Measurements from ENCODE around the gene ZPBP2. TPM values are rescaled to one million over a fixed set of nuclear protein-coding genes. Genes with fewer than 3 reads are reported as not detected.

Gene ZPBP2
- total and polyA plus RNA-seq, 2 of the 13 experiments (the other 11 are each of a cell fraction or from before 2014, with no cell fraction given) = not detected

DNA sequence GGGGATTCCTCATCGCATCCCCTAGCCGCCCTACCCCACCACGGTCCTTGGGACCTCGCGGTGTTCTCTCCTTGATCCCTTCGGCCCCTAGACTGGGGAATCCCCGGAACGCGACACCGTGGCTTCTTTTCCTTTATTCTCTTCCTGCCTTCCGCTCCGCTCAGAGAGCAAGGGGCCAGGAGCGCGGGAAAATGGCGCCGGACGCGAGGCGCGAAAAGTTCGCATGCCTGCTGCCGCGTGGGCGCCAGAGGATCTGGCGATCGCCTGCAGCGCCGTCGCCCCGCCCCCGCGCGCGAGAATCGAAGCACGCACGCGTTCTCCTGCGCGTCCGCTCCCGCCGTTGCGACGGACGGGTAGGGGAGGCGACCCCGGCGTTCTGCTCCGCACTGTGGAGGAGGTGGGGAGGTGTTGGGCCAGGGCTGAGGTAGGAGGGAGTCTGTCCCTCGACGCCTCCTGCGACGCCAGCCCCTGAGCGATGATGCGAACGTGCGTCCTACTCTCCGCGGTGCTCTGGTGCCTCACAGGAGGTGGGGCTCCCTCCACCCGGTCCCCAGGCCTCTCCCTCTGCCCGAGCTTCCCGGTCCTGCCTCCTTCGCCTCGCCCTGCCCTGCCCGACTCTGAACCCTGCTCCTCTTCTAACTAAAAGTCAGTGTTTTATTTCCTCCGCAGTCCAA lies at the start of gene ZPBP2 (continued):
- TF ChIP-seq PCBP2 (optimal IDR thresholded peaks at IDR 0.05; ENCODE audit: low read depth, low read length, poor library complexity, severe bottlenecking) (no peak), RFX1 (IDR thresholded peaks at IDR 0.05) (no peak), ZNF607 (CRISPR knock-in tag; IDR thresholded peaks at IDR 0.05; ENCODE audit: borderline replicate concordance) (no peak)
- TF ChIP-seq, protein P1, sequence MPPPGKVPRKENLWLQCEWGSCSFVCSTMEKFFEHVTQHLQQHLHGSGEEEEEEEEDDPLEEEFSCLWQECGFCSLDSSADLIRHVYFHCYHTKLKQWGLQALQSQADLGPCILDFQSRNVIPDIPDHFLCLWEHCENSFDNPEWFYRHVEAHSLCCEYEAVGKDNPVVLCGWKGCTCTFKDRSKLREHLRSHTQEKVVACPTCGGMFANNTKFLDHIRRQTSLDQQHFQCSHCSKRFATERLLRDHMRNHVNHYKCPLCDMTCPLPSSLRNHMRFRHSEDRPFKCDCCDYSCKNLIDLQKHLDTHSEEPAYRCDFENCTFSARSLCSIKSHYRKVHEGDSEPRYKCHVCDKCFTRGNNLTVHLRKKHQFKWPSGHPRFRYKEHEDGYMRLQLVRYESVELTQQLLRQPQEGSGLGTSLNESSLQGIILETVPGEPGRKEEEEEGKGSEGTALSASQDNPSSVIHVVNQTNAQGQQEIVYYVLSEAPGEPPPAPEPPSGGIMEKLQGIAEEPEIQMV (CRISPR knock-in tag; IDR thresholded peaks at IDR 0.05; ENCODE audit: low read depth) = no peak

DNA sequence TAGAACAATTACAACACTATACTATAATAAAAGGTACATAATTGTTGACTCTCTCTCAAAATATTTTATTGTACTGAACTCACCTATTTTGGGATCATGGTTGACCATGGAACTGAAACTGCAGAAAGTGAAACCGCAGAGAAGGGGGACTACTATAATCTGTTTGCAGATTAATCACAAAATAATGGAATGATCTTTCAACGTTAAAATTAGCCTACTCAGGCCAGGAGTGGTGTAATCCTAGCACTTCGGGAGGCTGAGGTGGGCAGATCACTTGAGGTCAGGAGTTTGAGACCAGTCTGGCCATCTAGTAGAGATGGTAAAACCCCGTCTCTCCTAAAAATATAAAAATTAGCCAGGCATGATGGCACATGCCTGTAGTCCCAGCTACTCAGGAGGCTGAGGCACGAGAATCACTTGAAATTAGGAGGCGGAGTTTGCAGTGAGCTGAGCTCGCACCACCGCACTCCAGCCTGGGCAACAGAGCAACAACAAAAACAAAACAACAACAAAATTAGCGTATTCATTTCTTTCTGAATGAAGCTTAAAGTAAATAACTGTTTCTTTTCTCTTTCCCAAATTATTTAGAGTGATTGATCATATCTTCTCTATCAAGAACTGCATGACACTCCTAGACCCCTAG lies 49.5 kb upstream of the ZPBP2 start:
- no peak for DNase-seq (ENCODE audit: low spot score)
- Histone ChIP-seq H3K27ac (ENCODE audit: extremely low read length, insufficient read depth, low read length) (no peak overlapping the region), H3K27me3 (ENCODE audit: control insufficient read depth in 1 of 2, insufficient read depth in 2 of 2, low read length in 2 of 2) (peaks cover 0 to 16% of the 10 kb centered on the region in 2 experiments; a peak in 1 of 5 replicates), H3K36me3 (replicated peaks in 1 of 2; ENCODE audit: control insufficient read depth in 1 of 2, insufficient read depth in 2 of 2, low read length in 2 of 2) (no peaks in the 10 kb centered on the region), H2AFZ (ENCODE audit: low read length) (no peak overlapping the region), H3K4me1 (ENCODE audit: insufficient read depth, low read length) (no peaks in the 10 kb centered on the region), H3K4me3 (replicated peaks in 1 of 3; ENCODE audit: insufficient read depth in 1 of 3, low read depth in 2 of 3, low read length in 3 of 3) (no peak overlapping the region), H3K4me2 (ENCODE audit: low read depth, low read length) (no peak overlapping the region), H4K20me1 (ENCODE audit: insufficient read depth, low read length) (no peaks in the 10 kb centered on the region), H3K9me3 (ENCODE audit: low read length) (peaks cover 6% of the 10 kb centered on the region), H3K9ac (ENCODE audit: insufficient read depth, low read depth, low read length) (no peak overlapping the region), H3K79me2 (ENCODE audit: insufficient read depth, low read length) (no peaks in the 10 kb centered on the region)
- CTCF ChIA-PET (ENCODE audit: low intra/inter-chr PET ratio, low total read pairs) = no interaction called here
- in situ Hi-C loops (cut with HindIII; ENCODE audit: extremely low pct_ligation_motif_present, low pct_unique_long_range_greater_than_20kb) = no loop called here
- FAIRE-seq = no peak
- 34% methylated on average over 9 of the region's 9 CpGs for WGBS (ENCODE audit: low lambda C conversion rate)
- intact Hi-C loops (cut with micrococcal nuclease; ENCODE audit: unreplicated experiment) = no loop called here
- no TSS peak for BruUV-seq (replicated peaks)
- POLR2A ChIA-PET = no interaction called here
- ATAC-seq = no peak
- TF ChIP-seq SIN3B (IDR thresholded peaks at IDR 0.05; ENCODE audit: low read length) (no peak), ZSCAN29 (CRISPR knock-in tag; conservative IDR thresholded peaks at IDR 0.05) (no peak), ZNF33A (CRISPR knock-in tag; IDR thresholded peaks at IDR 0.05; ENCODE audit: borderline replicate concordance) (no peak), ZFAT (CRISPR knock-in tag; conservative IDR thresholded peaks at IDR 0.05) (no peak), KDM3A (CRISPR knock-in tag; IDR thresholded peaks at IDR 0.05; ENCODE audit: low read depth) (no peak), ZMAT3 (CRISPR knock-in tag; conservative IDR thresholded peaks at IDR 0.05) (no peak), TBX3 (IDR thresholded peaks at IDR 0.05; ENCODE audit: borderline replicate concordance) (no peak), FOXM1 (CRISPR knock-in tag; IDR thresholded peaks at IDR 0.05) (no peak), KDM2A (CRISPR knock-in tag; IDR thresholded peaks at IDR 0.05; ENCODE audit: borderline replicate concordance, low read depth) (no peak), HMG20B (CRISPR knock-in tag; conservative IDR thresholded peaks at IDR 0.05) (no peak)
- TF ChIP-seq, protein P2, sequence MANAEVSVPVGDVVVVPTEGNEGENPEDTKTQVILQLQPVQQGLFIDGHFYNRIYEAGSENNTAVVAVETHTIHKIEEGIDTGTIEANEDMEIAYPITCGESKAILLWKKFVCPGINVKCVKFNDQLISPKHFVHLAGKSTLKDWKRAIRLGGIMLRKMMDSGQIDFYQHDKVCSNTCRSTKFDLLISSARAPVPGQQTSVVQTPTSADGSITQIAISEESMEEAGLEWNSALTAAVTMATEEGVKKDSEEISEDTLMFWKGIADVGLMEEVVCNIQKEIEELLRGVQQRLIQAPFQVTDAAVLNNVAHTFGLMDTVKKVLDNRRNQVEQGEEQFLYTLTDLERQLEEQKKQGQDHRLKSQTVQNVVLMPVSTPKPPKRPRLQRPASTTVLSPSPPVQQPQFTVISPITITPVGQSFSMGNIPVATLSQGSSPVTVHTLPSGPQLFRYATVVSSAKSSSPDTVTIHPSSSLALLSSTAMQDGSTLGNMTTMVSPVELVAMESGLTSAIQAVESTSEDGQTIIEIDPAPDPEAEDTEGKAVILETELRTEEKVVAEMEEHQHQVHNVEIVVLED (CRISPR knock-in tag; IDR thresholded peaks at IDR 0.05; ENCODE audit: borderline replicate concordance) = no peak
- TF ChIP-seq, protein P3, sequence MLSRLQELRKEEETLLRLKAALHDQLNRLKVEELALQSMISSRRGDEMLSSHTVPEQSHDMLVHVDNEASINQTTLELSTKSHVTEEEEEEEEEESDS (CRISPR knock-in tag; IDR thresholded peaks at IDR 0.05; ENCODE audit: borderline replicate concordance) = no peak
- TF ChIP-seq, protein P4, sequence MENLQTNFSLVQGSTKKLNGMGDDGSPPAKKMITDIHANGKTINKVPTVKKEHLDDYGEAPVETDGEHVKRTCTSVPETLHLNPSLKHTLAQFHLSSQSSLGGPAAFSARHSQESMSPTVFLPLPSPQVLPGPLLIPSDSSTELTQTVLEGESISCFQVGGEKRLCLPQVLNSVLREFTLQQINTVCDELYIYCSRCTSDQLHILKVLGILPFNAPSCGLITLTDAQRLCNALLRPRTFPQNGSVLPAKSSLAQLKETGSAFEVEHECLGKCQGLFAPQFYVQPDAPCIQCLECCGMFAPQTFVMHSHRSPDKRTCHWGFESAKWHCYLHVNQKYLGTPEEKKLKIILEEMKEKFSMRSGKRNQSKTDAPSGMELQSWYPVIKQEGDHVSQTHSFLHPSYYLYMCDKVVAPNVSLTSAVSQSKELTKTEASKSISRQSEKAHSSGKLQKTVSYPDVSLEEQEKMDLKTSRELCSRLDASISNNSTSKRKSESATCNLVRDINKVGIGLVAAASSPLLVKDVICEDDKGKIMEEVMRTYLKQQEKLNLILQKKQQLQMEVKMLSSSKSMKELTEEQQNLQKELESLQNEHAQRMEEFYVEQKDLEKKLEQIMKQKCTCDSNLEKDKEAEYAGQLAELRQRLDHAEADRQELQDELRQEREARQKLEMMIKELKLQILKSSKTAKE (CRISPR knock-in tag; IDR thresholded peaks at IDR 0.05; ENCODE audit: borderline replicate concordance) = no peak
